ENCODE results near the gene UBE2G2. TPM values are rescaled to one million over a fixed set of nuclear protein-coding genes. Genes with fewer than 3 reads are reported as not detected.

Gene UBE2G2
- total RNA-seq, 4 donors from 2014 or later = 62.5 to 126 (median 91.6) TPM

DNA sequence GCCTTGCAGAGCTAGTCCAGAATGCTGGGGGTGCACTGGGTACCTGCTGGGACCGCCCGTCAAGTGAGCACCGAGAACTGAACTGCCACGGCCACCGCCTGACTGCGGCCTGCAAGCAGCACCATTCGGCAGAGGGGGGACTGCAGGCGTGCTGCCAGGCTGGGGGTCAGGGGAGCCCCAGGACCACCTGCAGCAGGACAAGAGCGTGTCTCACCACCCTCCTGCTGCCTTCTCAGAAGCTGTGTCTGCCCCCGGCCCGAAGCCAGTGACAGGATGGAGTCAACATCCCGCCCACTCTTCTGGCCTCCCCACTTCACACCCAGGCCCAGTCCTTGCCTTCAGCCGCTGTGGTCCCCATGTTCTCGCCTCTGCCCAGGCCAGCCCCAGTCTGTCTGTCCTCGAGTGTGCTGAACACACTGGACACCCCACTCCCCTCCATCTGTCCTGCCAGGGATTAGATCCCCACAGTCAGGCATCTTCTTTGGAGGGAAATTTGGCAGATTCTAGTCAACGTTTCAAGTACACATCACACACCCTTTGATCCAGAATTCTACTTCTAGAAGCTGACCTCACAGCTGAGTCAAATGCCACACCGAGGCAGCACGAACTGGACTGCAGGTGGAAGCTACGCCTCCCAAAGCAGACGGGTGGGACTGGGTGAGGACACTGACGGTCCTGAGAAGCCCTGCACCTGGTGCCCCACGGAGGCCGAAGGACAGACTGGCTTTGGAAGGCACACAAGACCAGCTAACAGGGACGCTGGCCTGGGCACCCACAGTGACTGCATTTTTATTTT, 45.8 kb upstream of the UBE2G2 start:
- DNase-seq (ENCODE audit: low spot score in 2 of 2) = no peak
- 91% methylated on average over 15 of the region's 24 CpGs for WGBS
- no peak overlapping the region for H3K27ac ChIP-seq

DNA sequence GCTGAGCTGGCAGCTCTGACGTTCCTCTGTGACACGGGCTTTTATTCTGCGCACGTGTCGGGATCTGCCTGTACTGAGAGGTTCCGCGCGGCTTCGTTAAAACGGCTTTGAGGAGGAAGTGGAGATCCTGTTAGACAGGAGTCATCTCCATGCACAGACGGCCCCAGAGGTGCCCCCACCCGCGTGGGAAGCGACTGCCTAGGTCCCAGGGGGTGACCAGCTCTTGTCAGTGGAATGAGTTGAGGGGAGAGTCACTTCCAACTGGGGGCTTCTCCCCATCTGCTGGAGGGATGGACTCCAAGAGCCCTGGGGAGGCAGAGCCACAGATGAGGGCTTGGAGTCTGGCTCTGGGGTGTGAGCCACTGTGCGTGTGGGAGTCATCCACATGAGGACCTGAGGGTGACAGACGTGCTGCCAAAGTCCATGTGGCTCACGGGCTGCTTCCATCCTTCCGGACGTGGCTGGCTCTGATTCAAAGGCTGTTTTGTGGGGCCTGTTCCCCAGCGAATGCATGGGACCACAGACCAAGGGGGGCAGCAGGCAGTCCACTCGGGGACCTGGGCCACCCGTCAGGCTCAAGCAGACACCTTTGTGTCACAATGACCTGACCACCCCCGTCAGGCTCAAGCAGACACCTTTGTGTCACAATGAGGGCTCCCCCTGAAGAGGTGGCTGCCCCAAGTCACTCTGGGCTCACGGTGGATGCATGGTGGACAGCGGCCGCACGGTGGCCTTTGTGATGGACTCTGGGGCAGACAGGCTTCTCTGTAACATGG, 45.1 kb upstream of the UBE2G2 start:
- 3% methylated on average over 18 of the region's 27 CpGs for whole genome bisulfite sequencing
- Histone ChIP-seq H3K36me3 (peaks cover 34% of the 10 kb centered on the region), H3K4me1 (peaks cover 22% of the 10 kb centered on the region), H3K27ac (peak overlapping the region; percentile 60), H3K4me3 (peak overlapping the region; percentile 46), H3K27me3 (no peaks in the 10 kb centered on the region), H3K9me3 (no peaks in the 10 kb centered on the region)
- TF ChIP-seq EP300 (IDR thresholded peaks at IDR 0.05) (no peak), POLR2AphosphoS5 (IDR thresholded peaks at IDR 0.05) (peak in 1 of 3 donors; percentile 8)
- DNase-seq (ENCODE audit: low spot score in 2 of 2) = peak in 1 of 2 donors; percentile 89

More for the DNA sequence above, 45.8 kb upstream of the UBE2G2 start:
- Histone ChIP-seq H3K4me1 (peaks cover 22% of the 10 kb centered on the region), H3K4me3 (no peak overlapping the region), H3K36me3 (peaks cover 36% of the 10 kb centered on the region), H3K9me3 (no peaks in the 10 kb centered on the region), H3K27me3 (no peaks in the 10 kb centered on the region)
- TF ChIP-seq EP300 (IDR thresholded peaks at IDR 0.05) (no peak), POLR2A (IDR thresholded peaks at IDR 0.05) (no peak)

DNA sequence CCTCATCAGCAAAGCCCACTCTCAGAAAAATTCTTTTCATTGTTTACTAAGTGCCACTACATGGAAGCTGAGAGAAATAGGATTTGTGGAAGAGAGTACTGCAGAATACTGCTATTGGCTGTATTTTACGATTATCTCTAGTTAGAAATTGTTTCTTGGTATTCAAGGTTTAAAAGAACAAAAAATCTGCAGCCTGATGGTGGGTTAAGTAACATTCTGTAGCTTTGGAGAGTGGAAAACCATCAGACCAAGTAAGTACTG, 44.5 kb upstream of the UBE2G2 start:
- no peak for TF ChIP-seq POLR2AphosphoS5 (IDR thresholded peaks at IDR 0.05)
- TF ChIP-seq EP300 (IDR thresholded peaks at IDR 0.05) = no peak
- TF ChIP-seq, protein P1, sequence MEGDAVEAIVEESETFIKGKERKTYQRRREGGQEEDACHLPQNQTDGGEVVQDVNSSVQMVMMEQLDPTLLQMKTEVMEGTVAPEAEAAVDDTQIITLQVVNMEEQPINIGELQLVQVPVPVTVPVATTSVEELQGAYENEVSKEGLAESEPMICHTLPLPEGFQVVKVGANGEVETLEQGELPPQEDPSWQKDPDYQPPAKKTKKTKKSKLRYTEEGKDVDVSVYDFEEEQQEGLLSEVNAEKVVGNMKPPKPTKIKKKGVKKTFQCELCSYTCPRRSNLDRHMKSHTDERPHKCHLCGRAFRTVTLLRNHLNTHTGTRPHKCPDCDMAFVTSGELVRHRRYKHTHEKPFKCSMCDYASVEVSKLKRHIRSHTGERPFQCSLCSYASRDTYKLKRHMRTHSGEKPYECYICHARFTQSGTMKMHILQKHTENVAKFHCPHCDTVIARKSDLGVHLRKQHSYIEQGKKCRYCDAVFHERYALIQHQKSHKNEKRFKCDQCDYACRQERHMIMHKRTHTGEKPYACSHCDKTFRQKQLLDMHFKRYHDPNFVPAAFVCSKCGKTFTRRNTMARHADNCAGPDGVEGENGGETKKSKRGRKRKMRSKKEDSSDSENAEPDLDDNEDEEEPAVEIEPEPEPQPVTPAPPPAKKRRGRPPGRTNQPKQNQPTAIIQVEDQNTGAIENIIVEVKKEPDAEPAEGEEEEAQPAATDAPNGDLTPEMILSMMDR (IDR thresholded peaks at IDR 0.05) = no peak
- no peak for TF ChIP-seq POLR2A (IDR thresholded peaks at IDR 0.05)
- H3K27ac ChIP-seq = peak overlapping the region; percentile 60
- DNase-seq (ENCODE audit: low spot score in 2 of 2) = no peak
- peaks cover 29% of the 10 kb centered on the region for H3K36me3 ChIP-seq
- no peaks in the 10 kb centered on the region for H3K27me3 ChIP-seq
- peak overlapping the region; percentile 46 for H3K4me3 ChIP-seq
- H3K4me1 ChIP-seq = peaks cover 22% of the 10 kb centered on the region
- 4% methylated on average over 1 of the region's 1 CpG for WGBS
- H3K9me3 ChIP-seq = no peaks in the 10 kb centered on the region

- H3K9me3 ChIP-seq = no peaks in the 10 kb centered on the region
- peak overlapping the region; percentile 60 for H3K27ac ChIP-seq
- 7% methylated on average over 17 of the region's 34 CpGs for WGBS
- no peaks in the 10 kb centered on the region for H3K27me3 ChIP-seq
- peaks cover 23% of the 10 kb centered on the region for H3K36me3 ChIP-seq
- peak in 1 of 2 donors; percentile 86 for DNase-seq (ENCODE audit: low spot score in 2 of 2)
- peaks cover 22% of the 10 kb centered on the region for H3K4me1 ChIP-seq
- TF ChIP-seq, protein P1 (IDR thresholded peaks at IDR 0.05) = peak in 1 of 2 donors; percentile 17
- no peak for TF ChIP-seq POLR2A (IDR thresholded peaks at IDR 0.05)
- no peak for TF ChIP-seq EP300 (IDR thresholded peaks at IDR 0.05)
- H3K4me3 ChIP-seq = peak overlapping the region; percentile 46
Observed at GRCh38 chr21:44845418-44846223, 44.0 kb upstream of the UBE2G2 start.

- TF ChIP-seq EP300 (IDR thresholded peaks at IDR 0.05) = no peak
- no peak for DNase-seq (ENCODE audit: low spot score in 2 of 2)
- 80% methylated on average over 12 of the region's 16 CpGs for WGBS
- peaks cover 22% of the 10 kb centered on the region for H3K4me1 ChIP-seq
- H3K27me3 ChIP-seq = no peaks in the 10 kb centered on the region
- no peaks in the 10 kb centered on the region for H3K9me3 ChIP-seq
- H3K36me3 ChIP-seq = peaks cover 10% of the 10 kb centered on the region
- no peak overlapping the region for H3K4me3 ChIP-seq
- no peak overlapping the region for H3K27ac ChIP-seq
Observed at GRCh38 chr21:44844256-44844655, 42.6 kb upstream of the UBE2G2 start.

- DNase-seq (ENCODE audit: low spot score in 2 of 2) = no peak
- no peaks in the 10 kb centered on the region for H3K27me3 ChIP-seq
- no peak overlapping the region for H3K27ac ChIP-seq
- WGBS = 75% methylated on average over 20 of the region's 23 CpGs
- no peaks in the 10 kb centered on the region for H3K36me3 ChIP-seq
- no peak overlapping the region for H3K4me3 ChIP-seq
- TF ChIP-seq, protein P1 (IDR thresholded peaks at IDR 0.05) = no peak
- TF ChIP-seq EP300 (IDR thresholded peaks at IDR 0.05) (no peak), POLR2A (IDR thresholded peaks at IDR 0.05) (no peak), POLR2AphosphoS5 (IDR thresholded peaks at IDR 0.05) (no peak)
- H3K9me3 ChIP-seq = no peaks in the 10 kb centered on the region
- peaks cover 22% of the 10 kb centered on the region for H3K4me1 ChIP-seq
Observed at GRCh38 chr21:44842721-44843445, 41.3 kb upstream of the UBE2G2 start.
